Fibroblast of pulmonary artery (primary cell): Measurements from ENCODE around the gene TSPAN32.

Experiments used
- DNase-seq: peaks from one replicate; pipeline ENCODE4 v3.0.0-alpha.2; 2010; ENCODE audit warnings: low read depth
- H3K4me3 ChIP-seq: replicated peaks from 2 replicates; pipeline ENCODE4 v1.5.1; 2011; ENCODE audit warnings: low read depth, mild to moderate bottlenecking, control low read depth, low read length, moderate library complexity
- TF ChIP-seq, protein P1 (sequence below): IDR thresholded peaks from 2 replicates; pipeline ENCODE4 v1.5.1; 2011; ENCODE audit warnings: mild to moderate bottlenecking, control low read depth, low read length, inconsistent platforms; ENCODE audit errors: missing control alignments

Gene TSPAN32

DNA sequence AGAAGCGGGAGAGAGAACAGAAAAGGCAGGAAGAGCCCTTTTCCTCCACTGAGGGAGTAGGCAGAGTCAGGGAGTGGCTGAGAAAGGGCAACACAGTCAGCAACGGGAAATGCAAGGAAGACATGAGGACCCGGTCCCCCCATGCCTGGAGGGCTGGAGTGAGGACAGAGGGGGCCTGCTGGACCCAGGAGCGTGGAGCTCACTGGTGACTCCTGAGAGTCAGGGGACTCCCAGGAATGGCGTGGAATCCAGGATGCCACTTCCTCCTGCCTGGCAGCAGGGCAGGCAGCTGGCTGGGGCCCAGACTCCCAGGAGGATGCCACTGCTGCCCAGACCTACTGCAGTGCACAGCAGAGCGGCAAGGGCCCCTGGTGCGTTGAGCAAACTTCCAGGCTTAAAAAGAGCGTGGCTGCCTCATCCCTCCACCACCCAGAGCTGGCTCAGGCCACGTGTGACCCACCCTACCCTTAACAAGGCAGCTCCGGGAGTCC, 11.4 kb upstream of the TSPAN32 start:
- no peak overlapping the region for H3K4me3 ChIP-seq
- no peak for DNase-seq
- TF ChIP-seq, protein P1, sequence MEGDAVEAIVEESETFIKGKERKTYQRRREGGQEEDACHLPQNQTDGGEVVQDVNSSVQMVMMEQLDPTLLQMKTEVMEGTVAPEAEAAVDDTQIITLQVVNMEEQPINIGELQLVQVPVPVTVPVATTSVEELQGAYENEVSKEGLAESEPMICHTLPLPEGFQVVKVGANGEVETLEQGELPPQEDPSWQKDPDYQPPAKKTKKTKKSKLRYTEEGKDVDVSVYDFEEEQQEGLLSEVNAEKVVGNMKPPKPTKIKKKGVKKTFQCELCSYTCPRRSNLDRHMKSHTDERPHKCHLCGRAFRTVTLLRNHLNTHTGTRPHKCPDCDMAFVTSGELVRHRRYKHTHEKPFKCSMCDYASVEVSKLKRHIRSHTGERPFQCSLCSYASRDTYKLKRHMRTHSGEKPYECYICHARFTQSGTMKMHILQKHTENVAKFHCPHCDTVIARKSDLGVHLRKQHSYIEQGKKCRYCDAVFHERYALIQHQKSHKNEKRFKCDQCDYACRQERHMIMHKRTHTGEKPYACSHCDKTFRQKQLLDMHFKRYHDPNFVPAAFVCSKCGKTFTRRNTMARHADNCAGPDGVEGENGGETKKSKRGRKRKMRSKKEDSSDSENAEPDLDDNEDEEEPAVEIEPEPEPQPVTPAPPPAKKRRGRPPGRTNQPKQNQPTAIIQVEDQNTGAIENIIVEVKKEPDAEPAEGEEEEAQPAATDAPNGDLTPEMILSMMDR, result no peak

DNA sequence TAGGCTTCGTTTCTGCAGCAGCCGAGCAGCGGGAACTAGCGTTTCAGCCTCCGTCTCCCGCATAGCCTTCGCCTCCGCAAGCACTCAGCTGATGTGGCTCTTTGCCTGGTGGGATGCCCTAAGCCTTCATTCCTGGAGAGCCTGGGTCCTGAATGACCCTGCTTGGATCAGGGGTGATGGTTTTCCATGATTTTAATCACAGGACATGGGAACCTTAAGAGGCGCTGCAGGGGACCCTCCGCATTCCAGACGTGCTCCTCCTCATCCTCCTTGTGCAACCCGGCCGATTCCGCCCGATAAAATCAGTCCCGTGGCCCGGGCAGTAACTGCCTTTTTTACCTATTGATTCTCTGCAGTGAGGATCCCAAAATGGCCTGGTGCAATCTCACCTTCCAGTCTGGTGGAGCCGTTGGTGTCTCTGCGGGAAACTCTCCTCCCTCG, 8.3 kb upstream of the TSPAN32 start:
- TF ChIP-seq, protein P1, result no peak
- H3K4me3 ChIP-seq, result no peak overlapping the region
- DNase-seq, result no peak

DNA sequence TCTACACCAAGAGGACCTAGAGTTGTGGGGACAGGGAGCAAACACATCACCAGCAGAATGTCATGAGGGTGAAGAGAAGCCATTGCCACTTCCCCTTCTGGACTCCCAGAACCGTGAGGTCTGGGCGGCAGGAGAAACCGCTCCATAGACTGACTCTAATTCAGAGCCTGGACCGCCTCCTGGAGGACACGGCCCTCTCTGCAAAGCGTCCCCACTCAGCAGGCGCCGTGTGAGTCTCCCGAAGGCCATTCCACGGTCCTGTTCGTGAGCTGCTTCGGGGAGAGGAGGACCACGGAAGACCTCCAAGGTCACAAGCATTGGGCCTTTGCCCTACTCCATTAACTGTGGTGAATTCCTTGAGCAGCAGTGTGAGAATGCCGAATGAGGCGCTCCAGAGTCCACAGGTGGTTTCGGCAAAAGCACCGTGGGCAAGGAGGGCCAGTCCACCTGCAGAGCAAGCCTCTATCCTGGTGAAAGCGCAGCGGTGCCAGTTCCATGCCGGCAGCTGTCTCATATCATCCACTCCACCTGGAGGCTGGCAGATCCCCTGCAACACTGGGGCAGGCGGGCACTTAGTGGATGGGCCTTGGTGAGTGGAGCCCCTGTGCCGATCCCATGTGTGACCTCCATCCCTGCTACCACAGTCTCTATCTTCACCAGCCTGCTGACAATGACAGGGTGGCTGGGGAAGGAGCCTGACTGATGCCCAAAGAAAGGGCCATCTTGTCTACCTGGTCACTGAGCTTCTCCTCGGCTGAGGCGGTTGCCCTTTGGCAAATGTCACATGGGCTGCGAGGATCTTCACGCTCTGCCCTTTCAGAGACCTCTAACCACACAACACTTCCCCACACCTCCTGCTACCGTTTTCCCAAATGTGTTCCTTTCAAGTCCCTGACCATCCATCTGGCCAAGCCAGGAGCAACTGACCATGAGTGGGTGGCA, 7.6 kb upstream of the TSPAN32 start:
- no peak overlapping the region for H3K4me3 ChIP-seq
- TF ChIP-seq, protein P1, result no peak
- no peak for DNase-seq

DNA sequence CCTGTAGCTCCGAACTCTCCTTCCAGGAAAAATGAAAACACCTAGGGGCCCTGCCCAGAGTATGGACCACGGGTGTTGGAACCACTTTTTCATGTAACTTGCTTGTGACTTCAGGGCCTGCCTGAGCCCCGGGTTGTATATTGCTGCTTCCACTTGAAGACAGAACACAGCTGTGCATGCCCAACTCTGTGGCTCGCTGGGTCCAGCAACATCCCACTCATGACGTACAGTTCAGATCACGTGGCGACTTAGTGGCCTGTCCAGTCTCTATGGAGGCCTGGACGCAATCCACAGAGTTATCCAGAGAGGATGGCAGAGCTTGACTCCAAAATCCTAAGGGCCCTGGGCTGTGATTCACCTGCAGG, 6.9 kb upstream of the TSPAN32 start:
- H3K4me3 ChIP-seq, result no peak overlapping the region
- no peak for DNase-seq
- TF ChIP-seq, protein P1, result no peak

DNA sequence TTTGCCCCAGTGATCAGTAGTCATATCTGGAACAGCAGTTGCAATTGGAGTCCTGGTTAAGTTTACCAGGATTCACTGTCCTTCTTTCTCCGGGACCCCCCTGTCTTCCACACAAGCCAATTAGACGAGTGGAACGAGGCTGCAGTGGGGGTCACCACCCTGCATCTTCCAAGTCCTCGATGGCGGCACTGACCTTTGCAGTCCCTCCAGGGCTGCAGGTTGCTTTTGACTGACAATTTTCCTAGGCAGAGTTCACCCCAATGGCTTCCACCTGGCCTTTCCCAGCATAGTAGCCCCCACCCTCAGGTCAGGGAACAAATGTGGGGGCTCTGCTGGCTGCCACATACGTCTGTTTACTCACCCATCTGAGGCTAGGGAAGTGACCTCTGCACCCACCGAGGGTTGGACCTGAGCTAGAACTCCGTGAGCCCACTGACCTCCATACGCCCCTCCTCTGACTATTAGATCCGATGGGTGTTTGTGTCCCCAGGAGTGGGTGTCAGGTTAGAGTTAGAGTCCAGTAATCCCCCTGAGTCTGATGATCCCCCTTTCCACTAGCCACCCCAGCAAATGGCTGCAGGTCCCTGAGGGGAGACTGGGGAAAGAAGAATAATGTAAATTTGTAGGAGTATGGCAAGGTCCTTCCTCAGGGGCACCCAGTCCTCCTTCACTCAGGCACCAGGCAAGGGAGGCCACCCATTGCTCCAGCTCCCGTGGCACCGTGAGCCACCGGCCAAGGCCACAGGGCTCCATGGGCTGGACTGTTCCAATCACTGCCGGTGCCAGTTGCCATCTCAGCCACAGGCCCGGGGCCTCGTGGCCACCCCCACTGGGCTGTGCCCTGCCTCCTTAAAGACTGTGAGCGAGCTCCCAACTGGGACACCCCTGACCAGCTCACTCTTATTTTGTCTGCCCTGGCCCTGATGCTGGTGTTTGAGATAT, 5.6 kb upstream of the TSPAN32 start:
- no peak overlapping the region for H3K4me3 ChIP-seq
- TF ChIP-seq, protein P1, result no peak
- no peak for DNase-seq

DNA sequence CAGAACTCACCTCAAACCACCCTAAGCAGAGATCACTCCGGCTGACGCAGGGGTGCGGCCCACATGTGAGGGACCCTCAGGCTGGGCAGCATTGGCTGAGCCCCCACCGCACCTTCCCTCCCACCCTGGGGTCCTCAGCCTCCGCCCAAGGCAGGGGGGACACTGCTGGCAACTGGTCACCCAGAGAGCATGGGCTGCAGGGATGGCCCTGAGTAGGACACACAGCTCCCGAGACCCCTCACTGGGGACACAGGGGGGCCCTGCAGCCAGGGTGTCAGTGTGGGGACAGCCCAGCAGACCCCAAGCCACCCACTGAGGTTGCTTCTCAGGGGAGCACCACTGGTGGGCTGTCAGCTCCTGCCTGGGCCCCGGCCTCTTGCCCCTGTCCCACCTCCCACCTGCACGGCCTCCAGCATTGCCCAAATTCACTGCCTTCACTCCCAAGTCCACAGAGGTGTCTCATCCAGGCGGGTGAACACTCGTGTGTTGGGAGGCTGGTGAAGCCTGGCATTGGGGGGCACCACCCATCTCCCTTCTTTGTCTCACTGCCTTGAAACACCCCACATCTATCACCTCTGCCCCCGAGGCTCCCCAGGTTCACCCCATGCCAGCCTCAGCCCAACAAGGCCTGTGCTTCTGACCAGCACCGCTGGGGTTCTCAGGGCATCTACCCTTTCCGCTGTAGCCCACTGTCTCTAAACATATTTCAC, 4.7 kb upstream of the TSPAN32 start:
- H3K4me3 ChIP-seq, result no peak overlapping the region
- no peak for DNase-seq
- TF ChIP-seq, protein P1, result no peak
